Stomach (tissue), 4 donors: ENCODE measurements around the gene ANKS1B.

Experiments used
- CTCF ChIP-seq, 7 experiments: fragments of 450-650 bp in 4 of 7; fragments of 200-600 bp in 3 of 7; sonication (generic) in 3 of 7; IDR thresholded peaks; one replicate each; pipeline ENCODE4 v1.5.1; 2016 to 2019; ENCODE audit warnings: antibody characterized with exemption in 7 of 7, control low read depth in 2 of 7, mild to moderate bottlenecking in 1 of 7
- POLR2A ChIP-seq, 4 donors: fragments of 450-650 bp; IDR thresholded peaks; one replicate each; pipeline ENCODE4 v1.6.1; 2016; ENCODE audit warnings: antibody characterized with exemption in 4 of 4, control low read depth in 2 of 4, mild to moderate bottlenecking in 1 of 4, moderate library complexity in 1 of 4

DNA sequence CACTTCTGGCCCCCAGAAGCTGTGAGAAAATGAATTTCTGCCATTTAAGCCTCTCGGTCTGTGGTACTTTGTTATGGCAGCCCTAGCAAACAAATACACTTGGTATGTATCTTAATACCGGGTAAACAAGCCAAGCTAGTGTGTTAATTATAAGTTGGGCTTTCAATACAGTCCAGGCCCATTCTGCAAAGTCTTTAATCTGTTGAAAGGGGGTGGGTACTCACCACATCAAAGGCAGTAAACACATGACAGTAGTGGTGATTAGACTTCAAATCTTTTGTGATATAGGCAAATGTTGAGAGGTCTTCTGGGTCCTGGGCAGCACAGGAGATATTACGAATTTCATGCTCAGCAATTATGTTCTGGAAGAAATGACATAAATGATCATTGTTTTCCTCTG lies 1211.9 kb downstream of the ANKS1B start:
- TF ChIP-seq CTCF (IDR thresholded peaks at IDR 0.05) (no peak), POLR2A (IDR thresholded peaks at IDR 0.05) (no peak)
